AML-193 (cell line): ENCODE results near the gene CCDC97.
"Not testable (repeated sequence)": the region's sequence is repeated elsewhere in the genome, so short reads cannot be mapped to it uniquely, and the experiment has no call there.

Experiments used
- DNase-seq, 2 experiments: peaks; one replicate each; lab custom pipeline; 2025; lab: John Stamatoyannopoulos, UW

Gene CCDC97

GRCh38 chr19:41364524-41365391 lies 54.8 kb downstream of the CCDC97 start:
- DNase-seq: peak; percentile 65 to 74

- no peak for DNase-seq
Measured at GRCh38 chr19:41366089-41366488, 56.1 kb downstream of the CCDC97 start.

- peak; percentile 57 to 69 for DNase-seq
Measured at GRCh38 chr19:41367848-41368301, 57.9 kb downstream of the CCDC97 start.

DNA sequence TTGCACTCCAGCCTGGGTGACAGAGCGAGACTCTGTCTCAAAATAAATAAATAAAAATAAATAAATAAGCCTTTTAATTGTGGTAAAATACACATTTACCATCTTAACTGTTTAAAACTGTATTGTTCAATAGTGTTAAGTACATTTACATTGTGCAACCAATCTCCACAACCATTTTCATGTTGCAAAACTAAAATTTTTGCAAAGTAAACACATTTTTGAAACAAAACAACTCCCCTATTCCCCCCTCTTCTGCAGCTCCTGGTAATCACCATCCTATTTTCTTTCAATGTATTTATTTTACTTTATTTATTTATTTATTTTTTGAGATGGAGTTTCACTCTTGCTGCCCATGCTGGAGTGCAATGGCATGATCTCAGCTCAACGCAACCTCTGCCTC lies 59.8 kb downstream of the CCDC97 start:
- no peak for DNase-seq

- DNase-seq: not testable (repeated sequence)
Measured at GRCh38 chr19:41371119-41371518, 61.1 kb downstream of the CCDC97 start.

DNA sequence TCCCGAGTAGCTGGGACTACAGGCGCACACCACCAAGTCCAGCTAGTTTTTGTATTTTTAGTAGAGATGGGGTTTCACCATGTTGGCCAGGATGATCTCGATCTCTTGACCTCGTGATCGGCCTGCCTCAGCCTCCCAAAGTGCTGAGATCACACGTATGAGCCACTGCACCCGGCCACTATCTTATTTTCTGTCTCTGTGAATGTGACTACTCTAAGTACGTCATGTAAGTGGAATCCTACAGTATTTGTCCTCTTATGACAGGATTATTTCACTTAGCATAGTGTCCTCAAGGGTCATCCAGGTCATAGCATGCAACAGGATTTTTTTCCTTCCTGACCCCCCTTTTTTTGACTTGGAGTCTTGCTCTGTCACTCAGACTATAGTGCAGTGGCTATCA lies 61.6 kb downstream of the CCDC97 start:
- DNase-seq: no peak

- DNase-seq: no peak
Measured at GRCh38 chr19:41372501-41372900, 62.5 kb downstream of the CCDC97 start.

GRCh38 chr19:41373993-41374392 lies 64.0 kb downstream of the CCDC97 start:
- DNase-seq: no peak
